Smooth muscle cell (in vitro differentiated cells): ENCODE measurements around the gene NR1D1. TPM values are rescaled to one million over a fixed set of nuclear protein-coding genes. Genes with fewer than 3 reads are reported as not detected.

ENCODE experiments used
- DNase-seq: peaks from one replicate; lab custom pipeline; 2025; ENCODE audit not compliant: unreplicated experiment; lab: John Stamatoyannopoulos, UW
- H2AFZ ChIP-seq: fragments of 200-600 bp; sonication (generic); 2 replicates; pipeline ENCODE4 v1.6.0; 2016; ENCODE audit warnings: antibody characterized with exemption, low read depth, mild to moderate bottlenecking
- H3F3A ChIP-seq: fragments of 200-600 bp; sonication (generic); 2 replicates; pipeline ENCODE4 v1.6.0; 2017; ENCODE audit warnings: antibody characterized with exemption, low read depth
- H3K27ac ChIP-seq: fragments of 200-600 bp; sonication (generic); 2 replicates; pipeline ENCODE4 v1.5.1; 2016; ENCODE audit warnings: low read depth, mild to moderate bottlenecking
- H3K27me3 ChIP-seq: fragments of 200-600 bp; sonication (generic); 2 replicates; pipeline ENCODE4 v1.6.1; 2016; ENCODE audit warnings: low read depth, mild to moderate bottlenecking
- H3K36me3 ChIP-seq: fragments of 200-600 bp; sonication (generic); 2 replicates; pipeline ENCODE4 v1.5.1; 2016; ENCODE audit warnings: low read depth
- H3K4me1 ChIP-seq: fragments of 200-600 bp; sonication (generic); 2 replicates; pipeline ENCODE4 v1.5.1; 2016; ENCODE audit warnings: low read depth
- H3K4me2 ChIP-seq: fragments of 200-600 bp; sonication (generic); 2 replicates; pipeline ENCODE4 v1.6.0; 2016; ENCODE audit warnings: mild to moderate bottlenecking
- H3K4me3 ChIP-seq: fragments of 200-600 bp; sonication (generic); 2 replicates; pipeline ENCODE4 v1.5.1; 2016; ENCODE audit warnings: mild to moderate bottlenecking
- H3K79me2 ChIP-seq: fragments of 200-600 bp; sonication (generic); 2 replicates; pipeline ENCODE4 v1.6.0; 2016; ENCODE audit warnings: low read depth, mild to moderate bottlenecking
- H3K9ac ChIP-seq: fragments of 200-600 bp; sonication (generic); 2 replicates; pipeline ENCODE4 v1.6.0; 2016; ENCODE audit warnings: low read depth
- H3K9me3 ChIP-seq: fragments of 200-600 bp; sonication (generic); replicated peaks from 2 replicates; pipeline ENCODE4 v1.5.1; 2016; ENCODE audit warnings: low read depth
- H4K20me1 ChIP-seq: fragments of 200-600 bp; sonication (generic); 2 replicates; pipeline ENCODE4 v1.6.0; 2016; ENCODE audit warnings: low read depth
- WGBS: methylation state at CpG from one replicate; pipeline ENCODE4 v1.1.7; 2016; ENCODE audit warnings: low lambda C conversion rate; 5-methylcytosine and 5-hydroxymethylcytosine counted together
- polyA plus RNA-seq: library from polyadenylated mRNA; unstranded; fragments of >200 nt; fragmentation: Nextera tagmentation; extraction: Ambion mirVana; gene quantifications from 2 replicates; pipeline ENCODE4 v1.2.1, GENCODE V29; 2016
- total RNA-seq: library from RNA; depleted of rRNA; stranded (reverse); fragments of >200 nt; gene quantifications from 2 replicates; pipeline ENCODE4 v1.2.3, GENCODE V29; 2014
- TF ChIP-seq, protein P1 (sequence below): fragments of 200-600 bp; sonication (generic); IDR thresholded peaks from 2 replicates; pipeline ENCODE4 v1.5.1; 2017; ENCODE audit warnings: borderline replicate concordance, mild to moderate bottlenecking, antibody characterized with exemption; ENCODE audit not compliant: insufficient read depth, poor library complexity, severe bottlenecking

Gene NR1D1
- total and polyA plus RNA-seq, 2 experiments from 2014 or later, result 12.5 to 18.4 TPM

- H3K4me2 ChIP-seq, result peak overlapping the region; percentile 97
- peaks cover 15% of the 10 kb centered on the region for H3K4me1 ChIP-seq
- peak overlapping the region; percentile 94 for H3K9ac ChIP-seq
- H2AFZ ChIP-seq, result peak overlapping the region; percentile 5
- H3K79me2 ChIP-seq, result peaks cover 74% of the 10 kb centered on the region
- TF ChIP-seq, protein P1, sequence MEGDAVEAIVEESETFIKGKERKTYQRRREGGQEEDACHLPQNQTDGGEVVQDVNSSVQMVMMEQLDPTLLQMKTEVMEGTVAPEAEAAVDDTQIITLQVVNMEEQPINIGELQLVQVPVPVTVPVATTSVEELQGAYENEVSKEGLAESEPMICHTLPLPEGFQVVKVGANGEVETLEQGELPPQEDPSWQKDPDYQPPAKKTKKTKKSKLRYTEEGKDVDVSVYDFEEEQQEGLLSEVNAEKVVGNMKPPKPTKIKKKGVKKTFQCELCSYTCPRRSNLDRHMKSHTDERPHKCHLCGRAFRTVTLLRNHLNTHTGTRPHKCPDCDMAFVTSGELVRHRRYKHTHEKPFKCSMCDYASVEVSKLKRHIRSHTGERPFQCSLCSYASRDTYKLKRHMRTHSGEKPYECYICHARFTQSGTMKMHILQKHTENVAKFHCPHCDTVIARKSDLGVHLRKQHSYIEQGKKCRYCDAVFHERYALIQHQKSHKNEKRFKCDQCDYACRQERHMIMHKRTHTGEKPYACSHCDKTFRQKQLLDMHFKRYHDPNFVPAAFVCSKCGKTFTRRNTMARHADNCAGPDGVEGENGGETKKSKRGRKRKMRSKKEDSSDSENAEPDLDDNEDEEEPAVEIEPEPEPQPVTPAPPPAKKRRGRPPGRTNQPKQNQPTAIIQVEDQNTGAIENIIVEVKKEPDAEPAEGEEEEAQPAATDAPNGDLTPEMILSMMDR, result peak; percentile 12
- no peaks in the 10 kb centered on the region for H3K9me3 ChIP-seq
- no peaks in the 10 kb centered on the region for H3K36me3 ChIP-seq
- H4K20me1 ChIP-seq, result peaks cover 46% of the 10 kb centered on the region
- peak overlapping the region; percentile 100 for H3K4me3 ChIP-seq
- peak overlapping the region; percentile 91 for H3K27ac ChIP-seq
- H3F3A ChIP-seq, result peaks cover 7% of the 10 kb centered on the region
- no peak for DNase-seq
- WGBS, result under 1% methylated on average over 23 of the region's 43 CpGs
- H3K27me3 ChIP-seq, result no peaks in the 10 kb centered on the region
Measured at GRCh38 chr17:40122999-40123810, 22.8 kb upstream of the NR1D1 start.

- peaks cover 71% of the 10 kb centered on the region for H3K79me2 ChIP-seq
- DNase-seq, result no peak
- H3K27me3 ChIP-seq, result no peaks in the 10 kb centered on the region
- peak overlapping the region; percentile 97 for H3K4me2 ChIP-seq
- no peaks in the 10 kb centered on the region for H3K9me3 ChIP-seq
- H3K4me3 ChIP-seq, result peak overlapping the region; percentile 100
- TF ChIP-seq, protein P1, result peak; percentile 22
- H3K27ac ChIP-seq, result peak overlapping the region; percentile 91
- H3F3A ChIP-seq, result peaks cover 7% of the 10 kb centered on the region
- under 1% methylated on average over 37 of the region's 97 CpGs for WGBS
- H3K9ac ChIP-seq, result peak overlapping the region; percentile 94
- no peaks in the 10 kb centered on the region for H3K36me3 ChIP-seq
- peak overlapping the region; percentile 83 for H2AFZ ChIP-seq
- H3K4me1 ChIP-seq, result peaks cover 15% of the 10 kb centered on the region
- peaks cover 42% of the 10 kb centered on the region for H4K20me1 ChIP-seq
Measured at GRCh38 chr17:40122136-40122998, 22.0 kb upstream of the NR1D1 start.

DNA sequence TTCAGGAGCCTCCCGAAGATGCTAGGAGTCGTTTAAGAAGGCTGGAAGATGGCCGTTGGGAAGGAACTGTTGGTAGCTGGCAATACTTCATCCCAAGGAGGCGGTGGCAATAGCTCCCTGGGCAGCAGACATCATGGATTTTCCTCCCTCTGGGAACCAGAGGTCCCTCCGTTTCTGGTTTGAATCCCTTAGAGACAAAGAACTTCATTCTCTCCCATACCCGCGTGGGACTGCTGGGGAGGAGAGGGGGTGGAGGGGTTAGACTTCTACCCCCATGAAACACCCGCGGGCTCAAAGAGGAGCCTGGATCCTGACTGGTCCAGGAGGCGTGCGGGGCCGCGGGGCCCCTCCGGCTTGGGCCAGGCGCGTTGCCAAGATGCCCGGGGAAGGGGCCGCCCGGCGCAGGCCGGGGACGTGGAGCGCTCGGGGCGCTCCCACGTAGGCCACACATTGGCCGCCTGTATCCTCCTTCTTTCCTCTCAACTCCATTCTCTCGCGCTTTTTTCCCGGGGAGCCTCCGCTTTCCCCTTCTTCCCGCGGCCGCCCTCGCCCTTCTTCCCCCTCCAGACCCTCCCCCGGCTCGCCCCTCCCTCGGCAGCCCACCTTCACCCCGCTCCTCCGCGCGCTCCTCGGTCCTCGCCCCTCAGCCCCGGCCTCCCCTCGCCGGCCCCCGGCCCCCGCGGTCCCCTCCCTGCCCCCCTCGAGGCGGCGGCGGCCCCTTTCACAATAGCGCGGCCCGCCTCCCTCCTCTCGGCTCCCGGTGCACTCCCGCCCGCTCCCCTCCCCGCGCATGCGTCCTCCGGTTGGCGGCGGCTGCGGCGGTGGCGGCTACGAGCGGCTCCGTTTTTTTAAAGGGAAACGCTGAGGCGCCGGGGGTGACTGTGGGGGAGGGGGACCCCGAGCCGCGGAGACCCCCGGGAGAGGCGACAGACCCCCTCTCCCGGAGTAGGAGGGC lies 21.1 kb upstream of the NR1D1 start, which contains the start of gene MSL1:
Gene MSL1 (plus strand): TSS at position 791 of the 955 bp plus-strand sequence. CDS start 642 bp downstream, outside the sequence.
- Histone ChIP-seq H3K9ac (peak within 1 kb of the TSS; percentile 94), H3K4me3 (peak within 1 kb of the TSS; percentile 100), H3F3A (peaks cover 7% of the 10 kb centered on the region), H4K20me1 (peaks cover 35% of the 10 kb centered on the region), H3K36me3 (no peaks in the 10 kb centered on the region), H3K4me2 (peak within 1 kb of the TSS; percentile 97), H2AFZ (peak within 1 kb of the TSS; percentile 83), H3K79me2 (peaks cover 62% of the 10 kb centered on the region), H3K27ac (peak within 1 kb of the TSS; percentile 91), H3K27me3 (no peaks in the 10 kb centered on the region), H3K9me3 (no peaks in the 10 kb centered on the region), H3K4me1 (peaks cover 15% of the 10 kb centered on the region)
- under 1% methylated on average over 31 of the region's 82 CpGs for WGBS
- peak; percentile 83 for DNase-seq
- TF ChIP-seq, protein P1, result no peak
